Measurements from ENCODE around the gene SIGLEC7. TPM values are rescaled to one million over a fixed set of nuclear protein-coding genes. Genes with fewer than 3 reads are reported as not detected.

SIGLEC7 gene
- total RNA-seq, 2 donors from 2014 or later: 0.35 to 1.0 TPM

DNA sequence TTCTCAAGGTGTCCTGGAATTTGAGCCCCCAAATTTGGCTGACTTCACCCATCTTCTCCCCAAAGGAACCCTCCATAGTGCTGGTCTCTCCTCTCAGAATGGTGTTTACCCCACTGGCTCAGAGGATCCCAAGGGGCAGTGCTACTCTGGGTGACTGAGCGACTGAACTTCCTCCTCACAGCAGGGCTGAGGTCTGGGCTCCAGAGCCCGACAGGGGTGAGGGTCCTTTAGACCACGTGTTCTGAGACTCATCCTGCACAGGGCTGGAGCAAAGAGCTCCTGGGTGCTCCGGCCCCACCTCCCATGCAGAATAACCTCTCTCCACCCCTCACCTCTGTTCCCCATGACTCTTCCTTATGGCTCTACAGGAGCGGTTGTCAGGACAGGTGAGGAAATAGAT, 59.6 kb downstream of the SIGLEC7 start:
- no peak overlapping the region for H3K4me3 ChIP-seq
- DNase-seq: no peak
- H3K36me3 ChIP-seq: no peaks in the 10 kb centered on the region
- H3K9me3 ChIP-seq: no peaks in the 10 kb centered on the region
- no peaks in the 10 kb centered on the region for H3K27me3 ChIP-seq
- intact Hi-C loops (cut with DNase I): no loop called here
- TF ChIP-seq, protein P1, sequence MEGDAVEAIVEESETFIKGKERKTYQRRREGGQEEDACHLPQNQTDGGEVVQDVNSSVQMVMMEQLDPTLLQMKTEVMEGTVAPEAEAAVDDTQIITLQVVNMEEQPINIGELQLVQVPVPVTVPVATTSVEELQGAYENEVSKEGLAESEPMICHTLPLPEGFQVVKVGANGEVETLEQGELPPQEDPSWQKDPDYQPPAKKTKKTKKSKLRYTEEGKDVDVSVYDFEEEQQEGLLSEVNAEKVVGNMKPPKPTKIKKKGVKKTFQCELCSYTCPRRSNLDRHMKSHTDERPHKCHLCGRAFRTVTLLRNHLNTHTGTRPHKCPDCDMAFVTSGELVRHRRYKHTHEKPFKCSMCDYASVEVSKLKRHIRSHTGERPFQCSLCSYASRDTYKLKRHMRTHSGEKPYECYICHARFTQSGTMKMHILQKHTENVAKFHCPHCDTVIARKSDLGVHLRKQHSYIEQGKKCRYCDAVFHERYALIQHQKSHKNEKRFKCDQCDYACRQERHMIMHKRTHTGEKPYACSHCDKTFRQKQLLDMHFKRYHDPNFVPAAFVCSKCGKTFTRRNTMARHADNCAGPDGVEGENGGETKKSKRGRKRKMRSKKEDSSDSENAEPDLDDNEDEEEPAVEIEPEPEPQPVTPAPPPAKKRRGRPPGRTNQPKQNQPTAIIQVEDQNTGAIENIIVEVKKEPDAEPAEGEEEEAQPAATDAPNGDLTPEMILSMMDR (IDR thresholded peaks at IDR 0.05): no peak
- no peak overlapping the region for H3K9ac ChIP-seq (ENCODE audit: low read depth in 2 of 2, low read length in 2 of 2)
- H3K27ac ChIP-seq: no peak overlapping the region
- H3K4me1 ChIP-seq: no peaks in the 10 kb centered on the region

Other genes starting within 250 kb of the SIGLEC7 start
- gene KLK4, start 230.9 kb upstream of the SIGLEC7 start, total RNA-seq: 1 to 10 TPM; 1.2 to 2.0 TPM
- not detected for gene KLK5, start 189.3 kb upstream of the SIGLEC7 start, total RNA-seq
- not detected for gene KLK6, start 172.7 kb upstream of the SIGLEC7 start, total RNA-seq
- not detected for gene KLK7, start 158.4 kb upstream of the SIGLEC7 start, total RNA-seq
- gene KLK8, start 140.7 kb upstream of the SIGLEC7 start, total RNA-seq: not detected
- 1 to 10 TPM in 1 of 2 donors, under 1 TPM in 1; 0.40 to 1.1 TPM for gene KLK10, start 122.6 kb upstream of the SIGLEC7 start, total RNA-seq
- gene KLK11, start 115.7 kb upstream of the SIGLEC7 start, total RNA-seq: under 1 TPM; 0.88 to 0.94 TPM
- gene KLK12, start 107.3 kb upstream of the SIGLEC7 start, total RNA-seq: 1 to 10 TPM in 1 of 2 donors, under 1 TPM in 1; 0.64 to 1.4 TPM
- gene KLK13, start 77.2 kb upstream of the SIGLEC7 start, total RNA-seq: not detected
- gene KLK14, start 59.4 kb upstream of the SIGLEC7 start, total RNA-seq: under 1 TPM in 1 of 2 donors, not detected in 1; 0.52 TPM
- gene CTU1, start 33.9 kb upstream of the SIGLEC7 start, total RNA-seq: 10 to 100 TPM in 1 of 2 donors, 1 to 10 TPM in 1; 6.1 to 11.8 TPM
- 1 to 10 TPM in 1 of 2 donors, under 1 TPM in 1; 0.86 to 1.7 TPM for gene SIGLEC9, start 17.4 kb upstream of the SIGLEC7 start, total RNA-seq
- gene CD33, start 82.8 kb downstream of the SIGLEC7 start, total RNA-seq: 1 to 10 TPM; 2.0 to 3.5 TPM
- not detected for gene SIGLECL1, start 108.8 kb downstream of the SIGLEC7 start, total RNA-seq
- under 1 TPM; 0.12 to 0.16 TPM for gene IGLON5, start 169.3 kb downstream of the SIGLEC7 start, total RNA-seq
- 1 to 10 TPM; 1.1 to 2.1 TPM for gene VSIG10L, start 199.8 kb downstream of the SIGLEC7 start, total RNA-seq
- 100 to 1,000 TPM; 141 to 217 TPM for gene ETFB, start 224.1 kb downstream of the SIGLEC7 start, total RNA-seq
- 1 to 10 TPM in 1 of 2 donors, not detected in 1; 2.9 TPM for gene CLDND2, start 226.7 kb downstream of the SIGLEC7 start, total RNA-seq
- 1 to 10 TPM; 2.3 to 2.7 TPM for gene NKG7, start 230.4 kb downstream of the SIGLEC7 start, total RNA-seq
- gene LIM2, start 245.7 kb downstream of the SIGLEC7 start, total RNA-seq: not detected
- gene C19orf84, start 248.3 kb downstream of the SIGLEC7 start, total RNA-seq: under 1 TPM in 1 of 2 donors, not detected in 1; 0.22 TPM